Fibroblast of villous mesenchyme (primary cell): Measurements from ENCODE around the gene PABPC4L. TPM values are rescaled to one million over a fixed set of nuclear protein-coding genes. Genes with fewer than 3 reads are reported as not detected.

Experiments
- DNase-seq: peaks from one replicate; pipeline ENCODE4 v3.0.0-alpha.2; 2010; ENCODE audit warnings: low read depth
- H3K4me3 ChIP-seq: 2 replicates; pipeline ENCODE4 v1.5.1; 2011; ENCODE audit warnings: low read depth, mild to moderate bottlenecking, low read length
- total RNA-seq: library from RNA; depleted of rRNA; stranded (reverse); fragments of >200 nt; gene quantifications from 2 replicates; pipeline ENCODE4 v1.2.3, GENCODE V29; 2012
- TF ChIP-seq, protein P1 (sequence below): IDR thresholded peaks from 2 replicates; pipeline ENCODE4 v1.5.1; 2012; ENCODE audit warnings: low read depth, mild to moderate bottlenecking, low read length; ENCODE audit not compliant: insufficient read depth

PABPC4L gene
- total RNA-seq, 1 donor, result 9.1 TPM

GRCh38 chr4:134202166-134202956 is 772 bp upstream of the PABPC4L start:
- peak; percentile 36 for DNase-seq
- peak overlapping the region; percentile 62 for H3K4me3 ChIP-seq
- TF ChIP-seq, protein P1, sequence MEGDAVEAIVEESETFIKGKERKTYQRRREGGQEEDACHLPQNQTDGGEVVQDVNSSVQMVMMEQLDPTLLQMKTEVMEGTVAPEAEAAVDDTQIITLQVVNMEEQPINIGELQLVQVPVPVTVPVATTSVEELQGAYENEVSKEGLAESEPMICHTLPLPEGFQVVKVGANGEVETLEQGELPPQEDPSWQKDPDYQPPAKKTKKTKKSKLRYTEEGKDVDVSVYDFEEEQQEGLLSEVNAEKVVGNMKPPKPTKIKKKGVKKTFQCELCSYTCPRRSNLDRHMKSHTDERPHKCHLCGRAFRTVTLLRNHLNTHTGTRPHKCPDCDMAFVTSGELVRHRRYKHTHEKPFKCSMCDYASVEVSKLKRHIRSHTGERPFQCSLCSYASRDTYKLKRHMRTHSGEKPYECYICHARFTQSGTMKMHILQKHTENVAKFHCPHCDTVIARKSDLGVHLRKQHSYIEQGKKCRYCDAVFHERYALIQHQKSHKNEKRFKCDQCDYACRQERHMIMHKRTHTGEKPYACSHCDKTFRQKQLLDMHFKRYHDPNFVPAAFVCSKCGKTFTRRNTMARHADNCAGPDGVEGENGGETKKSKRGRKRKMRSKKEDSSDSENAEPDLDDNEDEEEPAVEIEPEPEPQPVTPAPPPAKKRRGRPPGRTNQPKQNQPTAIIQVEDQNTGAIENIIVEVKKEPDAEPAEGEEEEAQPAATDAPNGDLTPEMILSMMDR, result no peak

DNA sequence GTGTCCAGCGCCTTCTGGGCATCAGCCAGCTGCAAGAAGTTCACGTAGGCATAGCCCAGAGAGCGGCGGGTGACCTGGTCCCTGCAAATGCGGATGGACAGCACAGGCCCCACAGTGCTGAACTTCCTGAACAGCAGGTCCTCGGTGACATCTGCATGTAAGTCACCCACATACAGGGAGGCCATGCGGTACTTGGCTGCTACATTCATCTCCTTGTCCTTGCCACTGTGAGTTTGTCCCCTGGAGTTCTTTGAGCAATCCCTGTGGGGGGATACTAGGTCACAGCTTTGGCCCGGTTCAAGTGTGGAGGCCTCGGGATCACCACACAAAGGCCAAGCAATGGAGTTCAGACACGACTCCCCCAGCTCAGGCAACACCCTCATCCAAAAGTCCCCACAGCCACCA is 776 bp downstream of the PABPC4L start:
- H3K4me3 ChIP-seq, result peak overlapping the region; percentile 62
- TF ChIP-seq, protein P1, result no peak
- no peak for DNase-seq

- DNase-seq, result no peak
- no peak overlapping the region for H3K4me3 ChIP-seq
- TF ChIP-seq, protein P1, result no peak
Measured at GRCh38 chr4:134189949-134190348, 11.6 kb downstream of the PABPC4L start.

- H3K4me3 ChIP-seq, result no peak overlapping the region
- TF ChIP-seq, protein P1, result no peak
- no peak for DNase-seq
Measured at GRCh38 chr4:134189480-134189879, 12.1 kb downstream of the PABPC4L start.

GRCh38 chr4:134178706-134179105 is 22.9 kb downstream of the PABPC4L start:
- TF ChIP-seq, protein P1, result no peak
- no peak overlapping the region for H3K4me3 ChIP-seq
- DNase-seq, result no peak

GRCh38 chr4:134174271-134174670 is 27.3 kb downstream of the PABPC4L start:
- TF ChIP-seq, protein P1, result no peak
- no peak overlapping the region for H3K4me3 ChIP-seq
- no peak for DNase-seq
